GM19099 (cell line): ENCODE measurements around the gene MYBL2.

Experiments used
- POLR2A ChIP-seq: IDR thresholded peaks from 3 replicates; pipeline ENCODE4 v1.6.1; 2011; ENCODE audit warnings: low read depth; ENCODE audit not compliant: insufficient read length; ENCODE audit errors: extremely low read depth

The MYBL2 gene

DNA sequence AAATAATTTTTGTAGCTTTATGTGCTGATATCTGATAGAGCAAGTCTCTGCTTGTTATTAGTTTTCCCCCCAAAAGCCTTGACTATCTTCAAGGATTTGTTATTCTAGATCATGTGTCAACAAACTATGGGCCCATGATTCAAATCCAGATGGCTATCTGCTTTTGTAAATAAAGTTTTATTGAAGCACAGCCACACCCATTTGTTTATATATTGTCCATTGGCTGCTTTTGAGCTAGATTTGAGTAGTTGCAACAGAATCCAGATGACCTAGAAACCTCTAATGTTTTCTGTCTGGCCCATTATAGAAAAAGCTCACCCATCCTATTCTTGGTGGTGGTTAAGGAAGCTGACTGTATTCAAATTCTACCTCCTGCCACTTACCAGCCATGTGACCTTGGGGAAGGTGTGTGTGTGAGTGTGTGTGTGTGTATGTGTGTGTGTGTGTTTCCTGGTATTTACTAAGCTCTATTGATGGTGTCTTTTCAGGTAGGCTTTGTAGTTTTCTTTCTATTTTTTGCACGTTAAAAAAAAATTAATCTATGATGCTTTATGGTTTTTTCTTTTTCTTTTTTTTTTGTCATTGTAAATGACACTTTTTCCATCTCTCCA lies 61.2 kb downstream of the MYBL2 start:
- TF ChIP-seq POLR2A, result no peak

GRCh38 chr20:43728686-43729255 lies 61.9 kb downstream of the MYBL2 start:
- no peak for TF ChIP-seq POLR2A

GRCh38 chr20:43731469-43731868 lies 64.6 kb downstream of the MYBL2 start:
- TF ChIP-seq POLR2A, result no peak

DNA sequence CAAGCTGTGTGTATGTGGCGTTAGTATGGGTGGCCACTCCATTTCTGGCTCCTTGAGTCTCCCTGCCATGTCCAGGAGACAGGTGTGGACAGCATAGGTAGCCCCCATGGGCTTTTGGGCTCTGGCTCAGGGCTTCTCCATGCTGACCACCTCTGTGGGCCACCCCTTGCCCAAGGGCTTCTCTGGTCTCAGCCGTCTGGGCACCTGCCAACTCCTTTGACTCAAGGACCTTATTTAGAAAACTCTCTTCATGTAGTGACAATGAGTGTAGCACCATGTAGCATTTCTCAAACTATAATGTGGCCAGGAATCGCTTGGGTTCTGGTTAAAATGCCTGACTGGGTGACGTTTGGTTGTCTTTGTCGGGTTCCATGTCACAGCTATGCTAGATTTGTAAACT lies 65.0 kb downstream of the MYBL2 start:
- no peak for TF ChIP-seq POLR2A

- TF ChIP-seq POLR2A, result no peak
Measured at GRCh38 chr20:43736588-43737158, 69.8 kb downstream of the MYBL2 start.

- TF ChIP-seq POLR2A, result no peak
Measured at GRCh38 chr20:43737925-43738324, 71.0 kb downstream of the MYBL2 start.

DNA sequence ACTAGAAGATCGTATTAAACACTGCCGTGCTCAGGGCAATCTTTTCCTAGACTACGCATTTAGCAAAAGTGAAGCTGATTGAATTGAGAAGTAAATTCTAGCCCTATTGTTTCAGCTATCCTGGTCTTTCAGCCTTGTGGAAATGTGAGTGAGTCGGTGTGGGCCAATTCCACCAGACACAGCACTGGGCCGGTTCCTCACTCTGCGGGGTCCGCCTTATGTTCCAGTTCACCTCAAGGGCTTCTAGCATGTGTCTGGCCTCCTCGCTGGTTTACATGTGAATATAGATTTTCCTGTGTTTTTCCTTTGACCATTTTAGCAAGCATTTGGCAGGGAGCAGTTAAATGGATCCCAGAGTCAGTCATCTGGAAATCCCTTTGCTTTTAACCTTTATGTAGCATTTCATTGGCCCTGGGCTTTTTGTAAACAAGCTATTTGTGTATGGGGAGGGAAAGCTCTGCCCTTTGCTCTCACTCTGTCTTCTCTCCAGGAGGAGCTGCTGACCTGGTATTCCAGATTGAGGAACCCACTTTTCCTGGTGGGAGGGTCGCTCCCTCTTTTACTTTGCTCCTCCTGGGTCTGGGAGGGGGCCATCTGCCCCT lies 72.3 kb downstream of the MYBL2 start:
- TF ChIP-seq POLR2A, result no peak

DNA sequence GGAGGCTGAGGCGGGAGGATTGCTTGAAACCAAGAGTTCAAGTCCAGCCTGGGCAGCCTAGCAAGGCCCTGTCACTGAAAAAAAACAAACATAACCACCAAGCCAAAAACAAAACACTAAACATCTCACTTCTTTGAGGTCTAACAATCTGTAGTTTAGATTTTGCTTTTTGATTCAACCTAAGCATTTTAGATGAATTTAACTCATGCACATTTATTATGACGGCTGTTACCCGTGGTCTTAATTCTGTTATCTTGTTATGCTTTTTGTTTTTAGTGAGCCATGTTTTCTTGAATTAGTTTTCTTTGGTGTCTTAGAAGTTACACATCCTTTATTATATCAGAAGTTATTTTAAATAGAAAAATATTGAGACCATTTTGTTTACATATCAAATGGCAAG lies 73.7 kb downstream of the MYBL2 start:
- TF ChIP-seq POLR2A, result no peak

DNA sequence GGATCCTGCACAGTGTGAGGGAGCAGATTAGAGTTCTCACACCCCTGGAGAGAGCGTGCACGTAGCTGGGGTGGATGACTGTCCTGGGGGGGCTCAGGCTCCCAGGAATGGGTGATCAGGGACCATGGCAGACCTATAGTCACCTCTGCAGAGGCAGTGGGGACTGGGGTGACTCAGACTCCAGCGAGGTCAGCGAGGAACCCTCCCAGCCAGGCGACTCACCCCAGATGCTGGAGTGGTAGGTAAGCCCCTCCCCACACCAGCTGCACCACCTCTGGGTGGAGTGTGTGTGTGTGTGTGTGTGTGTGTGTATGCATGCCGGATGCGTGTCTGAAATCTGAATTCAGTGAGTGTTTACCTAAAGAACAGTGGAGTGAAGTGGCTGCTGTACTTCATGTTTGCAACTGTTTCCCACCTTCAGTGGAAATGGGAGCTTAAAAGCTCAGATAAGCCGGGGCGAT lies 77.3 kb downstream of the MYBL2 start:
- no peak for TF ChIP-seq POLR2A

GRCh38 chr20:43744966-43745730 lies 78.2 kb downstream of the MYBL2 start:
- TF ChIP-seq POLR2A, result no peak

GRCh38 chr20:43746344-43747137 lies 79.6 kb downstream of the MYBL2 start:
- no peak for TF ChIP-seq POLR2A

- TF ChIP-seq POLR2A, result no peak
Measured at GRCh38 chr20:43748274-43748673, 81.4 kb downstream of the MYBL2 start.

- no peak for TF ChIP-seq POLR2A
Measured at GRCh38 chr20:43749734-43750294, 82.9 kb downstream of the MYBL2 start.

DNA sequence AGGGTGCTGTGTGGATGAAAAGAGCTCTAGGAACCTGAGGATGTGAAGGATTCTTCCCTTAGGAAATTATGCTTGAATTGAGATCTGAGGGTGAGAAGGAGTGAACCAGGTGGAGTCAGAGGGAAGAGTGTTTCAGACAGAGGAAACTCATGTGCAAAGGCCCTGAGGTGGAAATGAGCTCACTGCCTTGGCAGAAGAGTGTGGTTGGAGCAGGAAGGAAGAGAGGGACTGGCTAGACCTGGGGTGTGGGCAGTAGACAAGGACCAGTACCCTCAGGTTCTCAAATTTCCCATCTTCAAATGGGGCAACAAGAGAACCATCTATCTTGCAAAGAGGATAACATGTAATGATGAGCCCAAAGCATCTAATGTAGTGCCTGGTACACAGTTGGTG lies 83.9 kb downstream of the MYBL2 start:
- no peak for TF ChIP-seq POLR2A
